Neural cell (in vitro differentiated cells): ENCODE measurements around the gene CDK1. TPM values are rescaled to one million over a fixed set of nuclear protein-coding genes. Genes with fewer than 3 reads are reported as not detected.

Source experiments
- H2AFZ ChIP-seq: fragments of 200-600, 300-800 bp; sonication (generic), shearing (Covaris generic); 2 replicates; pipeline ENCODE4 v1.6.0; 2014; ENCODE audit warnings: low read depth, mild to moderate bottlenecking, antibody characterized with exemption, low read length, moderate library complexity
- H3F3A ChIP-seq: fragments of 200-600 bp; shearing (Covaris generic); 2 replicates; pipeline ENCODE4 v1.6.1; 2016; ENCODE audit warnings: mild to moderate bottlenecking, moderate library complexity, mixed read lengths, antibody characterized with exemption, low read length; ENCODE audit not compliant: insufficient read depth, poor library complexity, severe bottlenecking
- H3K27ac ChIP-seq: fragments of 200-600, 300-800 bp; sonication (generic), shearing (Covaris generic); 2 replicates; pipeline ENCODE4 v1.5.1; 2014; ENCODE audit warnings: mild to moderate bottlenecking, low read length, moderate library complexity
- H3K27me3 ChIP-seq: fragments of 300-800, 200-600 bp; sonication (generic), shearing (Covaris generic); 2 replicates; pipeline ENCODE4 v1.6.0; 2014; ENCODE audit warnings: mild to moderate bottlenecking, low read depth, low read length, moderate library complexity; ENCODE audit not compliant: insufficient read depth
- H3K36me3 ChIP-seq: fragments of 300-800, 200-600 bp; sonication (generic), shearing (Covaris generic); 2 replicates; pipeline ENCODE4 v1.5.1; 2014; ENCODE audit warnings: mild to moderate bottlenecking, antibody characterized with exemption, low read length, moderate library complexity; ENCODE audit not compliant: insufficient read depth
- H3K4me2 ChIP-seq: fragments of 300-800, 200-600 bp; sonication (generic), shearing (Covaris generic); 2 replicates; pipeline ENCODE4 v1.6.0; 2014; ENCODE audit warnings: mild to moderate bottlenecking, low read length
- H3K4me3 ChIP-seq: fragments of 300-800, 200-600 bp; sonication (generic), shearing (Covaris generic); 2 replicates; pipeline ENCODE4 v1.5.1; 2014; ENCODE audit warnings: mild to moderate bottlenecking, low read length, moderate library complexity
- H3K79me2 ChIP-seq: fragments of 200-600 bp; shearing (Covaris generic); replicated peaks from 2 replicates; pipeline ENCODE4 v1.6.0; 2014; ENCODE audit warnings: mild to moderate bottlenecking, low read length, moderate library complexity; ENCODE audit not compliant: insufficient read depth
- H3K9ac ChIP-seq: fragments of 300-800, 200-600 bp; sonication (generic), shearing (Covaris generic); 2 replicates; pipeline ENCODE4 v1.6.1; 2016; ENCODE audit warnings: mild to moderate bottlenecking, low read length, mixed read lengths
- H3K9me2 ChIP-seq: fragments of 200-600 bp; shearing (Covaris generic); 2 replicates; pipeline ENCODE4 v1.6.1; 2016; ENCODE audit warnings: mild to moderate bottlenecking, low read length, mixed read lengths; ENCODE audit not compliant: insufficient read depth
- H3K9me3 ChIP-seq: fragments of 200-600, 300-800 bp; sonication (generic), shearing (Covaris generic); 2 replicates; pipeline ENCODE4 v1.6.1; 2016; ENCODE audit warnings: mild to moderate bottlenecking, mixed run types, low read length, moderate library complexity, mixed read lengths
- H4K20me1 ChIP-seq: fragments of 200-600 bp; shearing (Covaris generic); 2 replicates; pipeline ENCODE4 v1.6.1; 2016; ENCODE audit warnings: mild to moderate bottlenecking, mixed run types; ENCODE audit not compliant: insufficient read depth
- EP300 ChIP-seq: fragments of 450-650 bp; conservative IDR thresholded peaks from 2 replicates; pipeline ENCODE4 v1.6.1; 2014; ENCODE audit warnings: antibody characterized with exemption, mild to moderate bottlenecking, moderate library complexity; ENCODE audit not compliant: poor library complexity, severe bottlenecking
- EZH2 ChIP-seq: fragments of 200-600, 300-800 bp; shearing (Covaris generic), sonication (generic); IDR thresholded peaks from 2 replicates; pipeline ENCODE4 v1.6.1; 2014; ENCODE audit warnings: antibody characterized with exemption, low read length, borderline replicate concordance, mild to moderate bottlenecking; ENCODE audit not compliant: insufficient read depth, poor library complexity, severe bottlenecking
- MXI1 ChIP-seq: fragments of 450-650 bp; conservative IDR thresholded peaks from 2 replicates; pipeline ENCODE4 v1.6.1; 2014; ENCODE audit warnings: antibody characterized with exemption, mild to moderate bottlenecking; ENCODE audit not compliant: poor library complexity, severe bottlenecking
- POLR2AphosphoS5 ChIP-seq: IDR thresholded peaks from 2 replicates; pipeline ENCODE4 v1.6.1; 2012
- RAD21 ChIP-seq: fragments of 450-650 bp; conservative IDR thresholded peaks from 2 replicates; pipeline ENCODE4 v1.6.1; 2014; ENCODE audit warnings: antibody characterized with exemption, mild to moderate bottlenecking, moderate library complexity
- SMC3 ChIP-seq: fragments of 450-650 bp; conservative IDR thresholded peaks from 2 replicates; pipeline ENCODE4 v1.6.1; 2014; ENCODE audit warnings: antibody characterized with exemption, mild to moderate bottlenecking, moderate library complexity; ENCODE audit not compliant: poor library complexity
- TAF1 ChIP-seq: IDR thresholded peaks from 2 replicates; pipeline ENCODE4 v1.6.1; 2012; ENCODE audit warnings: low read depth
- polyA plus RNA-seq: library from polyadenylated mRNA; depleted of rRNA; stranded (reverse); fragments of >200 nt; gene quantifications from 2 replicates; pipeline ENCODE4 v1.2.3, GENCODE V29; 2014
- TF ChIP-seq, protein P1 (sequence below): IDR thresholded peaks from 2 replicates; pipeline ENCODE4 v1.6.1; 2012; ENCODE audit warnings: borderline replicate concordance
- TF ChIP-seq, protein P2 (sequence below): fragments of 450-650 bp; IDR thresholded peaks from 2 replicates; pipeline ENCODE4 v1.5.1; 2014; ENCODE audit warnings: antibody characterized with exemption, mild to moderate bottlenecking, moderate library complexity; ENCODE audit not compliant: poor library complexity, severe bottlenecking

Gene CDK1
- polyA plus RNA-seq, 1 donor from 2014 or later = 4.0 TPM

DNA sequence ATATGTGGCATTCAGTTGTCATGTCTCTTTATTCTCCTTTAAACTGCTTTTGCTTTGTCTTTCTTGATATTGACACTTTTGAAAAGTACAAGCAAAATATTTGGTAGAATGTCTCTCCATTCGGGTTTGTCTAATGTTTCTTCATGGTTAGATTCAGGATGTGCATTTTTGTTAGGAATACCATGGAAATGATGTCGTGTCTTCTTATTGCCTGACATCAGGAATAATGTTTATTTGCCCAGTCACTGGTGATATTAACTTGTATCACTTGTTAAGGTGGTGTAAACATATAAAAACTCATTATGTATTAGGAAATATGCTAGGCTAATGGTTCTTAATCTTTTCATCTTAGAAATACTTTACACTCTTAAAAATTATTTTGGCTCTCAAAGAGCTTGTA, 43.4 kb downstream of the CDK1 start:
- TF ChIP-seq TAF1 = no peak
- TF ChIP-seq SMC3 = no peak
- TF ChIP-seq EZH2 = no peak
- TF ChIP-seq, protein P1, sequence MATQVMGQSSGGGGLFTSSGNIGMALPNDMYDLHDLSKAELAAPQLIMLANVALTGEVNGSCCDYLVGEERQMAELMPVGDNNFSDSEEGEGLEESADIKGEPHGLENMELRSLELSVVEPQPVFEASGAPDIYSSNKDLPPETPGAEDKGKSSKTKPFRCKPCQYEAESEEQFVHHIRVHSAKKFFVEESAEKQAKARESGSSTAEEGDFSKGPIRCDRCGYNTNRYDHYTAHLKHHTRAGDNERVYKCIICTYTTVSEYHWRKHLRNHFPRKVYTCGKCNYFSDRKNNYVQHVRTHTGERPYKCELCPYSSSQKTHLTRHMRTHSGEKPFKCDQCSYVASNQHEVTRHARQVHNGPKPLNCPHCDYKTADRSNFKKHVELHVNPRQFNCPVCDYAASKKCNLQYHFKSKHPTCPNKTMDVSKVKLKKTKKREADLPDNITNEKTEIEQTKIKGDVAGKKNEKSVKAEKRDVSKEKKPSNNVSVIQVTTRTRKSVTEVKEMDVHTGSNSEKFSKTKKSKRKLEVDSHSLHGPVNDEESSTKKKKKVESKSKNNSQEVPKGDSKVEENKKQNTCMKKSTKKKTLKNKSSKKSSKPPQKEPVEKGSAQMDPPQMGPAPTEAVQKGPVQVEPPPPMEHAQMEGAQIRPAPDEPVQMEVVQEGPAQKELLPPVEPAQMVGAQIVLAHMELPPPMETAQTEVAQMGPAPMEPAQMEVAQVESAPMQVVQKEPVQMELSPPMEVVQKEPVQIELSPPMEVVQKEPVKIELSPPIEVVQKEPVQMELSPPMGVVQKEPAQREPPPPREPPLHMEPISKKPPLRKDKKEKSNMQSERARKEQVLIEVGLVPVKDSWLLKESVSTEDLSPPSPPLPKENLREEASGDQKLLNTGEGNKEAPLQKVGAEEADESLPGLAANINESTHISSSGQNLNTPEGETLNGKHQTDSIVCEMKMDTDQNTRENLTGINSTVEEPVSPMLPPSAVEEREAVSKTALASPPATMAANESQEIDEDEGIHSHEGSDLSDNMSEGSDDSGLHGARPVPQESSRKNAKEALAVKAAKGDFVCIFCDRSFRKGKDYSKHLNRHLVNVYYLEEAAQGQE = no peak
- no peak for TF ChIP-seq MXI1
- TF ChIP-seq EP300 = no peak
- no peak for TF ChIP-seq POLR2AphosphoS5
- TF ChIP-seq, protein P2, sequence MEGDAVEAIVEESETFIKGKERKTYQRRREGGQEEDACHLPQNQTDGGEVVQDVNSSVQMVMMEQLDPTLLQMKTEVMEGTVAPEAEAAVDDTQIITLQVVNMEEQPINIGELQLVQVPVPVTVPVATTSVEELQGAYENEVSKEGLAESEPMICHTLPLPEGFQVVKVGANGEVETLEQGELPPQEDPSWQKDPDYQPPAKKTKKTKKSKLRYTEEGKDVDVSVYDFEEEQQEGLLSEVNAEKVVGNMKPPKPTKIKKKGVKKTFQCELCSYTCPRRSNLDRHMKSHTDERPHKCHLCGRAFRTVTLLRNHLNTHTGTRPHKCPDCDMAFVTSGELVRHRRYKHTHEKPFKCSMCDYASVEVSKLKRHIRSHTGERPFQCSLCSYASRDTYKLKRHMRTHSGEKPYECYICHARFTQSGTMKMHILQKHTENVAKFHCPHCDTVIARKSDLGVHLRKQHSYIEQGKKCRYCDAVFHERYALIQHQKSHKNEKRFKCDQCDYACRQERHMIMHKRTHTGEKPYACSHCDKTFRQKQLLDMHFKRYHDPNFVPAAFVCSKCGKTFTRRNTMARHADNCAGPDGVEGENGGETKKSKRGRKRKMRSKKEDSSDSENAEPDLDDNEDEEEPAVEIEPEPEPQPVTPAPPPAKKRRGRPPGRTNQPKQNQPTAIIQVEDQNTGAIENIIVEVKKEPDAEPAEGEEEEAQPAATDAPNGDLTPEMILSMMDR = no peak
- TF ChIP-seq RAD21 = no peak
- Histone ChIP-seq H3K36me3 (no peaks in the 10 kb centered on the region), H3K9me2 (no peaks in the 10 kb centered on the region), H2AFZ (no peak overlapping the region), H3K4me2 (no peak overlapping the region), H3F3A (no peaks in the 10 kb centered on the region), H3K27me3 (no peaks in the 10 kb centered on the region), H3K27ac (no peak overlapping the region), H3K9me3 (no peaks in the 10 kb centered on the region), H3K4me3 (no peak overlapping the region), H3K79me2 (no peaks in the 10 kb centered on the region), H3K9ac (no peak overlapping the region), H4K20me1 (no peaks in the 10 kb centered on the region)

DNA sequence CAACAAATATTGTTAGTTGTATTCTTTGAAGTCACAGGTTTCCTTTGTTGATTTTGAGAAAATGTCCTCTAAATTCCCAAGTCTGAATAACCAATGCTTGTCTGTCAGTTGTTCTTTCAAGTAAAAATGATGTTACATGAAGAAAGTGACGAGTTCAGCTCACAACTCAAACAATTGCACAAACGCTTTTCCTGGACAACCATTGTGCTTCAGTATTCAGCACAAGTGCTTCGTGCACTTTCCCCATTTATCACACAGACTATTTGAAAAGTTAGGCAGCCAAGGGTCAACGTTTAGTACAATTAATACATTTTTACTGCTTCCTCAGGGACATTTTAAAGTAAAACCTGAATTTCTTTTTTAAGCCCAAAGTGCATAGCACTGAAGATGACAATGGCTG, 44.5 kb downstream of the CDK1 start:
- Histone ChIP-seq H3K9me2 (no peaks in the 10 kb centered on the region), H3K27me3 (no peaks in the 10 kb centered on the region), H3K9me3 (no peaks in the 10 kb centered on the region), H3K9ac (no peak overlapping the region), H3K36me3 (no peaks in the 10 kb centered on the region), H3K4me2 (no peak overlapping the region), H3K79me2 (no peaks in the 10 kb centered on the region), H2AFZ (no peak overlapping the region), H3K27ac (no peak overlapping the region), H3K4me3 (no peak overlapping the region), H4K20me1 (no peaks in the 10 kb centered on the region), H3F3A (no peaks in the 10 kb centered on the region)
- TF ChIP-seq SMC3 = no peak
- TF ChIP-seq EP300 = no peak
- no peak for TF ChIP-seq POLR2AphosphoS5
- TF ChIP-seq TAF1 = no peak
- TF ChIP-seq EZH2 = no peak
- no peak for TF ChIP-seq MXI1
- TF ChIP-seq, protein P2 = no peak
- TF ChIP-seq RAD21 = no peak
- TF ChIP-seq, protein P1 = no peak
